PC-9 (cell line): ENCODE results near the gene PAX9. TPM values are rescaled to one million over a fixed set of nuclear protein-coding genes. Genes with fewer than 3 reads are reported as not detected.

Experiments
- Bru-seq: library from RNA; stranded (reverse); fragments of 400-500 nt; gene quantifications from one replicate; lab custom pipeline; 2021; lab: Mats Ljungman, UMichigan
- BruChase-seq, 2 experiments: library from RNA; stranded (reverse); fragments of 400-500 nt; gene quantifications; one replicate each; lab custom pipeline; 2021; lab: Mats Ljungman, UMichigan
- BruUV-seq: library from RNA; stranded (reverse); fragments of 400-500 nt; replicated peaks from 2 replicates; lab custom pipeline; 2021; lab: Mats Ljungman, UMichigan
- CTCF ChIA-PET: fragments of 300-600 bp; sonication (Branson Sonifier 250); formaldehyde crosslinking; loops from one replicate; lab custom pipeline; 2022; ENCODE audit warnings: antibody characterized with exemption; lab: Charles Lee
- POLR2A ChIA-PET: fragments of 300-600 bp; sonication (Branson Sonifier 250); formaldehyde crosslinking; loops from one replicate; lab custom pipeline; 2022; ENCODE audit warnings: antibody characterized with exemption; ENCODE audit not compliant: unreplicated experiment; lab: Charles Lee
- DNase-seq, 2 experiments: peaks; one replicate each; pipeline versions ENCODE4 v3.0.0 to v3.0.0-alpha.2; 2015 to 2022; ENCODE audit warnings: mixed read lengths in 1 of 2
- H2AFZ ChIP-seq: fragments of 200-600 bp; sonication (generic); 2 replicates; pipeline ENCODE4 v1.8.1; 2017; ENCODE audit warnings: antibody characterized with exemption
- H3F3A ChIP-seq: fragments of 200-600 bp; sonication (generic); 2 replicates; pipeline ENCODE4 v1.8.1; 2017; ENCODE audit warnings: antibody characterized with exemption, mild to moderate bottlenecking, low read depth; ENCODE audit not compliant: insufficient read depth
- H3K27ac ChIP-seq: fragments of 200-600 bp; sonication (generic); 2 replicates; pipeline ENCODE4 v1.6.1; 2016; ENCODE audit warnings: mixed run types
- H3K27me3 ChIP-seq: fragments of 200-600 bp; sonication (generic); 2 replicates; pipeline ENCODE4 v1.6.1; 2016; ENCODE audit warnings: low read depth, mixed run types; ENCODE audit not compliant: insufficient read depth
- H3K36me3 ChIP-seq: fragments of 200-600 bp; sonication (generic); 2 replicates; pipeline ENCODE4 v1.6.1; 2016; ENCODE audit warnings: low read depth, mixed run types
- H3K4me1 ChIP-seq: fragments of 200-600 bp; sonication (generic); replicated peaks from 2 replicates; pipeline ENCODE4 v1.6.1; 2016; ENCODE audit warnings: mixed run types; ENCODE audit not compliant: insufficient read depth
- H3K4me2 ChIP-seq: fragments of 200-600 bp; sonication (generic); 2 replicates; pipeline ENCODE4 v1.6.1; 2017; ENCODE audit warnings: mixed run types
- H3K4me3 ChIP-seq: fragments of 200-600 bp; sonication (generic); 2 replicates; pipeline ENCODE4 v1.6.1; 2016; ENCODE audit warnings: mixed run types
- H3K79me2 ChIP-seq: fragments of 200-600 bp; sonication (generic); 2 replicates; pipeline ENCODE4 v1.6.1; 2017; ENCODE audit warnings: low read depth, mixed run types
- H3K9me2 ChIP-seq: fragments of 200-600 bp; sonication (generic); 2 replicates; pipeline ENCODE4 v1.8.1; 2017; ENCODE audit warnings: mild to moderate bottlenecking; ENCODE audit not compliant: insufficient read depth
- H3K9me3 ChIP-seq: fragments of 200-600 bp; sonication (generic); 2 replicates; pipeline ENCODE4 v1.8.1; 2016; ENCODE audit warnings: low read depth; ENCODE audit not compliant: insufficient read depth
- H4K20me1 ChIP-seq: fragments of 200-600 bp; sonication (generic); 2 replicates; pipeline ENCODE4 v1.8.1; 2017; ENCODE audit not compliant: insufficient read depth
- CTCF ChIP-seq: fragments of 200-600 bp; sonication (generic); conservative IDR thresholded peaks from 2 replicates; pipeline ENCODE4 v1.6.1; 2017; ENCODE audit warnings: mixed run types, antibody characterized with exemption, mild to moderate bottlenecking, moderate library complexity
- EZH2 ChIP-seq: fragments of 200-600 bp; sonication (generic); IDR thresholded peaks from 2 replicates; pipeline ENCODE4 v1.8.0; 2017; ENCODE audit warnings: antibody characterized with exemption, low read depth
- intact Hi-C: fragments of 100-400 bp; cut with micrococcal nuclease; formaldehyde crosslinking; loops from one replicate; pipeline ENCODE4 v1.10.0; 2022; ENCODE audit not compliant: unreplicated experiment
- long read RNA-seq: library from polyadenylated mRNA; stranded (forward); transcript quantifications from one replicate; pipeline ENCODE4 v2.0.0, GENCODE V29; 2022
- total RNA-seq: library from RNA; stranded (reverse); gene quantifications from 2 replicates; pipeline ENCODE4 v1.2.3, GENCODE V29; 2021

PAX9 gene
- total RNA-seq = 7.6 and 8.5 TPM in 2 replicates
- Bru-seq, nascent RNA = percentile 51 among the genes with signal in this experiment
- BruChase-seq, experiment 1, labeled RNA remaining after a 2-hour chase = percentile 64 among the genes with signal in this experiment
- BruChase-seq, experiment 2, labeled RNA remaining after a 6-hour chase = percentile 43 among the genes with signal in this experiment
- long read RNA-seq, full-length matches to known transcripts = 10 of 10 reads
- long read RNA-seq, partial matches to known transcripts = 0 of 10 reads
- long read RNA-seq, other reads (novel, unspliced or antisense) = 0 of 10 reads

GRCh38 chr14:36661506-36662257 lies at the start of gene PAX9:
Gene PAX9, plus strand, starts transcription at chr14:36661860. Its CDS starts 230 bp downstream, at chr14:36662090.
- CTCF ChIA-PET = interaction anchor here (0.9 to 1.0 kb wide), 2 partner anchors 13 to 280 kb away, joined by 3 to 6 read pairs; no protein-coding TSS in a partner anchor
- H2AFZ ChIP-seq = peak within 1 kb of the TSS; percentile 96

DNA sequence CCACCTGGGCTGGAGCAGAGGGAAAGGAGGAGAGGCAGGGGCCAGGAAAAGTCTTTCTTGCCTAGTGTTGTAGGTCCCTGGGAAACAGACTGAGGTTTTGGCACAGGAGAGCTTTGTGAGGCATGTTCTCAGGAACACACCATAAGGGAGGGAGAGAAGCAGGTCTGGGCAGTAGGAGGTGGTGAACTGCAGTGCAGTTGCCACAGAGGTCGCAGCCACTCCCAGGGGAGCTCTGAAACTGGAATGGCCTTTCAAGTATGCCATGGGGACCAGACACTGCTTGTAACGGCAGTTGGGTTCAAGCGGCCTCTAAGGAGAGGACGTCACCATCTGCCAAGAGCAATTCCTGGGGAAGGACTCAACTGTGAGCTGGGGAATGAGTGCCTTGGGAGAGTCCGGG lies 43.8 kb upstream of the PAX9 start:
- ChIA-PET CTCF (no interaction called here), POLR2A (no interaction called here)
- Histone ChIP-seq H2AFZ (no peak overlapping the region), H3K4me2 (no peak overlapping the region), H3K27ac (no peak overlapping the region), H3K4me3 (no peak overlapping the region), H3K9me2 (no peaks in the 10 kb centered on the region), H3F3A (no peaks in the 10 kb centered on the region), H3K36me3 (no peaks in the 10 kb centered on the region), H3K9me3 (no peaks in the 10 kb centered on the region), H3K27me3 (no peaks in the 10 kb centered on the region), H4K20me1 (no peaks in the 10 kb centered on the region), H3K79me2 (no peaks in the 10 kb centered on the region), H3K4me1 (no peaks in the 10 kb centered on the region)
- BruUV-seq = no TSS peak
- TF ChIP-seq EZH2 (no peak), CTCF (no peak)
- DNase-seq = no peak
- intact Hi-C loops = no loop called here

More at GRCh38 chr14:36661506-36662257, at the start of gene PAX9:
- peak within 1 kb of the TSS; percentile 85 for H3K4me3 ChIP-seq
- H4K20me1 ChIP-seq = no peaks in the 10 kb centered on the region
- H3K36me3 ChIP-seq = no peaks in the 10 kb centered on the region
- peak within 1 kb of the TSS; percentile 95 for H3K4me2 ChIP-seq
- TF ChIP-seq EZH2 (no peak), CTCF (no peak)
- BruUV-seq = no TSS peak
- no peaks in the 10 kb centered on the region for H3K4me1 ChIP-seq
- H3K9me3 ChIP-seq = no peaks in the 10 kb centered on the region
- H3K9me2 ChIP-seq = no peaks in the 10 kb centered on the region
- intact Hi-C loops = loop anchor here (2.0 to 5.0 kb wide), 3 partner anchors 105 to 456 kb away; no protein-coding TSS in a partner anchor
- no peaks in the 10 kb centered on the region for H3K79me2 ChIP-seq
- no peaks in the 10 kb centered on the region for H3K27me3 ChIP-seq
- POLR2A ChIA-PET = interaction anchor here (0.5 to 0.9 kb wide), 2 partner anchors 272 to 461 kb away, joined by 3 read pairs; no protein-coding TSS in a partner anchor
- H3F3A ChIP-seq = no peaks in the 10 kb centered on the region
- no peak within 1 kb of the TSS for H3K27ac ChIP-seq
- peak; percentile 75 to 89 for DNase-seq

DNA sequence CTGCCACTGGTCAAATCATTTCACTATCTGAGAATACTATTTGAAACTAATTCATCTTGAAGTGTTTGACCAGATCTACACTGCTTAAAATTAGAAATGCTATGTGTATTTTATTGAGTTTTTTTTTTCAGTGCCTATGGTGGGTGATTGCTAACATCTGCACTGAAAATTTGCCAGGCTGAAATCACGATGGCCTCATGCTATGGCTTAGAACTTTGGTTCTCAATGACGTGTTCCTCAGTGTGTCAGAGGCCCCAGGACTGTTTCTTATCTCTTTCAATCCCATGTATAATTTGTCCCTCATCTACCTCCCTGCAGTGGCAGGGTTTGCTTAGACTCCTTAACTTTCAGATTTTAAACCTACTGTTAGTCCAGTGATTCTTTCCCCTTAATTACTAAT lies 43.0 kb upstream of the PAX9 start:
- intact Hi-C loops = no loop called here
- H3K4me2 ChIP-seq = no peak overlapping the region
- no peak for TF ChIP-seq CTCF
- POLR2A ChIA-PET = no interaction called here
- no peaks in the 10 kb centered on the region for H3K79me2 ChIP-seq
- H3K27ac ChIP-seq = no peak overlapping the region
- H3K36me3 ChIP-seq = no peaks in the 10 kb centered on the region
- no peaks in the 10 kb centered on the region for H3K9me3 ChIP-seq
- DNase-seq = no peak
- no peaks in the 10 kb centered on the region for H3K4me1 ChIP-seq
- H3F3A ChIP-seq = no peaks in the 10 kb centered on the region
- H3K4me3 ChIP-seq = no peak overlapping the region
- no TSS peak for BruUV-seq
- CTCF ChIA-PET = interaction anchor here (0.6 kb wide), 1 partner anchor 320 kb away, joined by 19 read pairs; no protein-coding TSS in a partner anchor
- no peaks in the 10 kb centered on the region for H3K9me2 ChIP-seq
- no peaks in the 10 kb centered on the region for H3K27me3 ChIP-seq
- H2AFZ ChIP-seq = no peak overlapping the region
- H4K20me1 ChIP-seq = no peaks in the 10 kb centered on the region
